ENCODE data around the gene RCAN2.

Gene RCAN2

DNA sequence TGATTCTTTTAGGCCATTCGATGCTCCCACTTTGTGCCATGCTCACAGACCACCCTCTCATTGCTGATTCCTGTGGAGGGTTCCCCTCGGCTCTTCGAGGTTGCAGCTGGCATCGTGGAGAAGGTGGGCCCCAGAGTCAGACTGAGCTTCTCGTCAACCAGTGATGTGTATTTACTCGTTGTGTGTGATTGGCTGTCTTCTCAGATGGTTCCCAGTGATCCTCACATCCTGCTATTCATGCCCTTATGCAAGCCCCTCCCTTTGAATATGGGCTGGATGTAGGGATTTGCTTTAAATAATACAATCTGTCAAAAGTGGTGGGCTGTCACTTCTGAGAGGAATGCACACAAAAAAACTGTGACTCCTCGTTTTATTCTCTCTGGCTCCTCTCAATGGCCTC is 220.9 kb downstream of the RCAN2 start:
- TF ChIP-seq, protein P1, sequence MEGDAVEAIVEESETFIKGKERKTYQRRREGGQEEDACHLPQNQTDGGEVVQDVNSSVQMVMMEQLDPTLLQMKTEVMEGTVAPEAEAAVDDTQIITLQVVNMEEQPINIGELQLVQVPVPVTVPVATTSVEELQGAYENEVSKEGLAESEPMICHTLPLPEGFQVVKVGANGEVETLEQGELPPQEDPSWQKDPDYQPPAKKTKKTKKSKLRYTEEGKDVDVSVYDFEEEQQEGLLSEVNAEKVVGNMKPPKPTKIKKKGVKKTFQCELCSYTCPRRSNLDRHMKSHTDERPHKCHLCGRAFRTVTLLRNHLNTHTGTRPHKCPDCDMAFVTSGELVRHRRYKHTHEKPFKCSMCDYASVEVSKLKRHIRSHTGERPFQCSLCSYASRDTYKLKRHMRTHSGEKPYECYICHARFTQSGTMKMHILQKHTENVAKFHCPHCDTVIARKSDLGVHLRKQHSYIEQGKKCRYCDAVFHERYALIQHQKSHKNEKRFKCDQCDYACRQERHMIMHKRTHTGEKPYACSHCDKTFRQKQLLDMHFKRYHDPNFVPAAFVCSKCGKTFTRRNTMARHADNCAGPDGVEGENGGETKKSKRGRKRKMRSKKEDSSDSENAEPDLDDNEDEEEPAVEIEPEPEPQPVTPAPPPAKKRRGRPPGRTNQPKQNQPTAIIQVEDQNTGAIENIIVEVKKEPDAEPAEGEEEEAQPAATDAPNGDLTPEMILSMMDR (IDR thresholded peaks at IDR 0.05; ENCODE audit: insufficient read depth, missing control alignments) = no peak
- no peak for FAIRE-seq
- DNase-seq (ENCODE audit: insufficient read length, low spot score) = no peak

- no peak for DNase-seq (ENCODE audit: insufficient read length, low spot score)
- FAIRE-seq = no peak
These were observed 221.6 kb downstream of the RCAN2 start for GRCh38 chr6:46269447-46270229.

DNA sequence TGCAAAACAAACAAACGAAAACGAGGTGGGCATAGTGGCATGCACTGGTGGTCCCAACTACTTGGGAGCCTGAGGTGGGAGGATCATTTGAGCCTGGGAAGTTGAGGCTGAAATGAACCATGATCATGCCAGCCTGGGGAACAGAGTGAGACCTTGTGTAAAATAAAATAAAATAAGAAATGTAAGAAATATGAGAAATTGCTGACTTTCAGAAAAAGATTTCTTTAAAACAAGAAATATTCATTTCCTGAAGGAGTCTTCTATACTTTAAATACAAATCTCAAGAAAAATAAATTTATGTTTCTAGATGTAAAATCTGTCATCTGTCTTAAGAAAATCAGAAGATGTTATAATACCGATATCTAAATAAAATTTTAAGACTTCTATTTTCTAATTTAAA is 223.7 kb downstream of the RCAN2 start:
- FAIRE-seq (no peak), DNase-seq (ENCODE audit: insufficient read length, low spot score) (no peak)
- TF ChIP-seq, protein P1 (IDR thresholded peaks at IDR 0.05; ENCODE audit: insufficient read depth, missing control alignments) = no peak

More at GRCh38 chr6:46269447-46270229, 221.6 kb downstream of the RCAN2 start:
- TF ChIP-seq, protein P1 (IDR thresholded peaks at IDR 0.05; ENCODE audit: insufficient read depth, missing control alignments) = no peak

- FAIRE-seq (no peak), DNase-seq (ENCODE audit: insufficient read length, low spot score) (no peak)
These were observed 225.9 kb downstream of the RCAN2 start for GRCh38 chr6:46265373-46265772.

DNA sequence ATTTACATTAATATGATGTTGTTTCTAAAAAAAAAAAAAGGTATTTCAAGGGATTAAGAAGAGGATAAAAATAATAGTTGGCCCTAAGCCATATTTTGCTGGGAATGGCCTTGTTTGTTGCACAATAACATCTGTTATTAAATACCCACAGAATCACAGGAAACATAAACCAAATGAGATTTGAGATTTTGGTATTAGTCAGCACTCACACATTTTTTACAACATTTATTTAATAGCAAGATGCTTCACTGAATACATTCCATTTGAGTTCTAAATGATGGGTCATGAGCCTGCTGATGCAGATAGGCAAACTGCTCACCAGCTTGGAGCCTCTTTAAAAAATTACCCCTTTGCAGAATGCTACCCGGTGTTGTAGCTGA is 227.6 kb downstream of the RCAN2 start:
- FAIRE-seq = no peak
- TF ChIP-seq, protein P1 (IDR thresholded peaks at IDR 0.05; ENCODE audit: insufficient read depth, missing control alignments) = no peak
- DNase-seq (ENCODE audit: insufficient read length, low spot score) = no peak

More at GRCh38 chr6:46265373-46265772, 225.9 kb downstream of the RCAN2 start:
- TF ChIP-seq, protein P1 (IDR thresholded peaks at IDR 0.05; ENCODE audit: insufficient read depth, missing control alignments) = no peak

GRCh38 chr6:46262928-46263706 is 228.1 kb downstream of the RCAN2 start:
- TF ChIP-seq, protein P1 (IDR thresholded peaks at IDR 0.05; ENCODE audit: insufficient read depth, missing control alignments) = no peak
- no peak for FAIRE-seq

More at GRCh38 chr6:46262928-46263706, 228.1 kb downstream of the RCAN2 start:
- DNase-seq (ENCODE audit: insufficient read length, low spot score) = no peak
